ENCODE data around the gene ADAMTS12.

- TF ChIP-seq CTCF (IDR thresholded peaks at IDR 0.05) (no peak), POLR2A (IDR thresholded peaks at IDR 0.05) (no peak)
Measured at GRCh38 chr5:33809936-33810335, 81.9 kb downstream of the ADAMTS12 start.

All from body of pancreas (tissue), 4 donors.